ENCODE data around the gene GLP1R.

The GLP1R gene

DNA sequence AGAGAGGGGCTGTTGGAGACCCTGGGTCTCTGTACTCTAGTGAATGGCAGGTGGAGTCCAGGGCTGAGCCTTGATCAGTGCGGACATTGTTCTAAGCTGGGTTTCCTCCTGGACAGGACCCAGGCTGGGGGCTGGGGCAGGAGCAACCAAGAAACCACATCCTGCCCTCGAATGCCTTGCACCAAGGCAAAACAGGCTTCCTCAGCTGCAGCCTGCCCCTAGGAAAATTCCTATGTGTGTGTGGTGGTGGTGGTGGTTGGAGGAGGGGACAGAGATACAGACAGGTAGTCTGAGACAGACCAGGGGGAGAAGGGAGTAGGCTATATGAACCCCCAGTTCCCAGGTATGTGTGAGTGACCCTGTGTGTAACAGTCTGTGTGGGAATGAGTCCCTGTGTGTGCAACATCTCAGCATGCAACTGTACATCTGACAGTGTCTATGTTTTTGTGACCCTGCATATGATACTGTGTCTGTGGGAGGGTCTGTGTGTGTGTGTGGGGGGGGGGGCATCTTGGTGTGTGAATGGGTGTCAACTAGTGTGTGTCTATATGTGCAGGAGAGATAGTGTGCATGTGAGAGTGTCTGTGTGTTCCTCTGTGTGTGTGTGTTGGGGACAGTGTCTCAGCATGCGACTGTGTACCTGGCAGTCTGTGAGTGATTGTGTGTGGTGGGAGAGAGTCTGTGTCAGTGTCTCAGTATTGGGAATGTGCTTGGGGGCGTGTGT is 3.0 kb downstream of the GLP1R start:
- no peaks in the 10 kb centered on the region for H3K36me3 Mint-ChIP-seq
- H3K9me3 Mint-ChIP-seq: no peaks in the 10 kb centered on the region
- DNase-seq: no peak
- H3K27ac Mint-ChIP-seq: no peak overlapping the region
- peaks cover 60 to 65% of the 10 kb centered on the region in 2 donors for H3K27me3 Mint-ChIP-seq
- no peak for ATAC-seq (replicated peaks)
- no peak overlapping the region for H3K4me3 Mint-ChIP-seq
- peaks cover 6 to 7% of the 10 kb centered on the region in 2 donors for H3K4me1 Mint-ChIP-seq

DNA sequence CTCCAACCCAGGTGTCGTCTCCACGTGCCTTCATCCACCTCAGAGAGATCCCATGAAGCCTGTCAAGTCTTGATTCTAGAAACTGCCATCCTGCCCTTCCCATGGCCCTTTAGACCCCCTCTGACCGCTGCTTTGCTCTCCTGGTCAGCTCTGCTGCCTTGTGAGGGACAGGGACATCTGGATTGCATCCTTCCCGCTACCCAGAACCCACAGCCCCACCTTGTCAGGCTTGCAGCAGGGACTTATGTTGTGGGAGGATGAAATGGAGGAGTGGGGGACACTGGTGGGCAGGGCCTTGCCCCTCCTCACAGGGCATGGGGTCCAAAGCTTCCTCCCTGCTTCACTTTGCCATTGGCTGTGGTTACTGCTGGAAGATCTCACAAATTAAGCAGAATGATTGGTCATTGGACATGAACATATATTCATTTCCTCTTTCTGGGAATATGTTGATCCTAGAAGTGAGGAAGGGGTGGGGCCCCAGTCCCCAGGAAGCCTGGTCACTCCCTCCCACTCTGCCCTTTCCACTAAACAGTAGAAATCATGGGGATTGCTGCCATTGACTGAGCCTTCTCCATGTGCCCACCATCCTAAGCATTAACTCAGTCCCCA is 4.5 kb downstream of the GLP1R start:
- Mint-ChIP-seq H3K36me3 (no peaks in the 10 kb centered on the region), H3K27me3 (peaks cover 46 to 49% of the 10 kb centered on the region in 2 donors), H3K4me3 (no peak overlapping the region), H3K4me1 (peaks cover 5 to 6% of the 10 kb centered on the region in 2 donors), H3K9me3 (no peaks in the 10 kb centered on the region), H3K27ac (no peak overlapping the region)
- no peak for DNase-seq
- no peak for ATAC-seq (replicated peaks)

DNA sequence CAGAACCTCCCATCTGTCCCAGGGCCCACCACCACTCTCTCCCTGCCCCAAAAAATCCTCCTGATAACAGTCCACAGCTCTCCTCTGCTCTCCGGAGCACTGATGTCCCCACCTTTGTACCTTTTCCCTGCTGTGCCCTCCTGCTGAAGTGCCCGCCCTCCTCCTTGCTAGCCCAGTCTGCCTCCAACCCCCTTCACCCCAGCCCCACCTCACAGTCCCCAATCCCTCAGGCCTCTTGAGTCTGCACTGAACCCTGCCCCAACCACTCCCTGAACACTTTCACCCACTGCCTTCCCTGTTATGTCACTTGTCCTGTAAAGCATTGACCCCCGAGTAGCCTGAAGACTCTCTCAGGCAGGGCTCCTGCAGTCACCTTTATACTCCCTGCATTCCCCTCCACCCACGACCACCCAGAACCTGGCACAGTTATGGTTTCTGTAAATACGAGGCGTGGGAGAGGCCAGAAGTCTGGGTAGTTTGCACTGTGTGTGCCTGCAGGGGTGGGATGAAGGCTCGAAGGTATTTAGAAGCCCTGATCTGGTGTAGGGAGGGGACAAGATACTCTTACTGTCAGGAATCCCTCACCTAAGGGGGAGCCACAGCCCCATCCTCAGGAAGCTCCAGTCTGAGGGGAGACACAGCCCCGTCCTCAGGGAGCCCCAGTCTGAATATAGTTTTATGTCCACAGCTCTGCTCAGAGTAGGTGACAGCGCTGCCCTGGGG is 5.4 kb downstream of the GLP1R start:
- no peaks in the 10 kb centered on the region for H3K36me3 Mint-ChIP-seq
- no peaks in the 10 kb centered on the region for H3K9me3 Mint-ChIP-seq
- DNase-seq (no peak), ATAC-seq (replicated peaks) (no peak)
- no peak overlapping the region for H3K27ac Mint-ChIP-seq
- H3K4me3 Mint-ChIP-seq: no peak overlapping the region
- H3K27me3 Mint-ChIP-seq: peaks cover 45% of the 10 kb centered on the region in 2 donors
- peaks cover 5% of the 10 kb centered on the region in 2 donors for H3K4me1 Mint-ChIP-seq

DNA sequence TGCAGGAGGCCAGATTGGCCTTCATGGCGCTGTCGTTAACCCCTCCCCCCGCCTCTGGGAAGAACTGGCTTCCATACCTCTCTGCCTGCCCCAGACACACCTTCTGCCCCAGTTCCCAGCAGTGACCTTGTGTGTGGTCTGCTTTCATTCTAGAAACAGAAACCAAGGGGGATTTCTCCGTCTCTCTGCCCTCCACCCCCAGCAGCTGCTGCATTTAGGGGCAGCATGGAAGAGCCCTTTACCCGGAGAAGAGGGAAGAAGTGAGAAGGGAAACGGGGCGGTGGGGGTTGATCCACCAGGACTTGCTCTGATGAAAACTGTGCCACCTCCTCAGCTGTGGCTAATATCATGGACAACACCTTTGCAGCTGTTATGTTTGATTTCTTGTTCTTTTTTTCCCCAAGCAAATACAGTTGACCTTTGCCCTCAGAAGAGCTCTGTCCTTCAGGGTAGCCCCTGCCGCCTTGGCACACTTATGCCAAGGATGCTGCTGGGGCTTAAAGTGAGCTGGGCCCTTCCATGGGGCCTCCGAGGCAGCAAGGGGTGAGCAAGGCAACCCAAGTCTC is 6.1 kb downstream of the GLP1R start:
- H3K9me3 Mint-ChIP-seq: no peaks in the 10 kb centered on the region
- no peak overlapping the region for H3K27ac Mint-ChIP-seq
- H3K4me3 Mint-ChIP-seq: no peak overlapping the region
- no peaks in the 10 kb centered on the region for H3K36me3 Mint-ChIP-seq
- no peak for ATAC-seq (replicated peaks)
- H3K4me1 Mint-ChIP-seq: no peaks in the 10 kb centered on the region
- no peak for DNase-seq
- H3K27me3 Mint-ChIP-seq: peaks cover 41 to 45% of the 10 kb centered on the region in 2 donors

DNA sequence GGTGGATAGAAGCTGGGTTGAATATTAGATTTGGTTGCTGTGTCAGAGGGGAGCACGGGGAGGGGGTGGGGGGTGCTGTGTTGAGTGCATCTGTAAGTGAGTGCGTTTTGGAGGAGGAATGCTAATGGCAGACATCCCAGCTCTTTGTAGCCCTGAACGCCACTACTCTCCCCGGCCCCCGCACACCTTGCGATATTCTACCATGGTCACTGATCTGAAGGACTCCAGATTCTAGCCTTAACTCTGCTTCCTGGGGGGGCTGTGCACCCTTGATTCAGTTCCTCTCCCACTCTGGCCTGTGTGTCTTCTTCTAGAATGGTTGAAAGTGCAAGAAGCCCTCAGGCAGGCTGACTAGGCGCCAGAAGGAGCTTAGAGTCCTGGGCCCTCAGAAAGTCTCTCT is 7.1 kb downstream of the GLP1R start:
- Mint-ChIP-seq H3K27ac (no peak overlapping the region), H3K4me3 (no peak overlapping the region), H3K9me3 (no peaks in the 10 kb centered on the region), H3K4me1 (no peaks in the 10 kb centered on the region), H3K36me3 (no peaks in the 10 kb centered on the region), H3K27me3 (peaks cover 41 to 42% of the 10 kb centered on the region in 2 donors)
- DNase-seq (no peak), ATAC-seq (replicated peaks) (no peak)

DNA sequence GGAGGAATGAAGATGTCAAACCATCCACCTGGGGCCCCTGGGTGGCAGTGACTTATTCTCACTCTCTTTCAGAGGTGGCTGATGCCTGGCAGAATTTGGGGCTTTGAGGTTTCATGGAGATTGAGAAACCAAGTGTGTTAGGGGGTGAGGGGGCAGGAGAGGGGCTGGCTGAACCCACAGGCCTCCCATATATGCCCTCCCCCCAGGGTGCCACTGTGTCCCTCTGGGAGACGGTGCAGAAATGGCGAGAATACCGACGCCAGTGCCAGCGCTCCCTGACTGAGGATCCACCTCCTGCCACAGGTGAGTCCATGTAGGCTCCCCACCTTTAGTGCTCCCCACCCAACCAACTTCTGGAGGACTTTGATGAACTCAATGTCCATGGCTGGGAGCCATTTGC is 7.6 kb downstream of the GLP1R start:
- Mint-ChIP-seq H3K4me3 (no peak overlapping the region), H3K9me3 (no peaks in the 10 kb centered on the region), H3K27ac (no peak overlapping the region), H3K4me1 (no peaks in the 10 kb centered on the region), H3K36me3 (no peaks in the 10 kb centered on the region), H3K27me3 (peaks cover 37 to 39% of the 10 kb centered on the region in 2 donors)
- no peak for DNase-seq
- no peak for ATAC-seq (replicated peaks)

DNA sequence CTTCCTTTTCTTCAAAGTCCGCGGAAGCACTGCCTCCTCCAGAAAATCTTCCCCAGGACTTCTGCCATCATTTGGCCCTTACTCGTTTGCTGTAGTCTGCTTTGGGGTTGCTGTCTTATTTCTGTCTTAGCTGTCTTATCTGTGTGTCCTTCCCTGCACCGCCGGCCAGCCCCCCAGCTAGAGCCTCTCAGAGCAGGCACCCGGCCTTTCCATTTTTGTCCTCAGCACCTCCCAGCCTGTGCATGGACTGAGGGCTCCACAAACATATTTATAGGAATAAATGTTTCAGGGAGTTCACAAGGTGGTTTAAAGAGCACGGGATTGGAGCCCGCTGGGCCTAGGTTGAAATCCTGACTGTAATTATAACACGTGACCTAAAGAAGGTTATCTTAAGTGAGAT is 8.1 kb downstream of the GLP1R start:
- Mint-ChIP-seq H3K4me1 (no peaks in the 10 kb centered on the region), H3K36me3 (no peaks in the 10 kb centered on the region), H3K9me3 (no peaks in the 10 kb centered on the region), H3K4me3 (no peak overlapping the region), H3K27me3 (peaks cover 36 to 37% of the 10 kb centered on the region in 2 donors), H3K27ac (no peak overlapping the region)
- ATAC-seq (replicated peaks) (no peak), DNase-seq (no peak)

DNA sequence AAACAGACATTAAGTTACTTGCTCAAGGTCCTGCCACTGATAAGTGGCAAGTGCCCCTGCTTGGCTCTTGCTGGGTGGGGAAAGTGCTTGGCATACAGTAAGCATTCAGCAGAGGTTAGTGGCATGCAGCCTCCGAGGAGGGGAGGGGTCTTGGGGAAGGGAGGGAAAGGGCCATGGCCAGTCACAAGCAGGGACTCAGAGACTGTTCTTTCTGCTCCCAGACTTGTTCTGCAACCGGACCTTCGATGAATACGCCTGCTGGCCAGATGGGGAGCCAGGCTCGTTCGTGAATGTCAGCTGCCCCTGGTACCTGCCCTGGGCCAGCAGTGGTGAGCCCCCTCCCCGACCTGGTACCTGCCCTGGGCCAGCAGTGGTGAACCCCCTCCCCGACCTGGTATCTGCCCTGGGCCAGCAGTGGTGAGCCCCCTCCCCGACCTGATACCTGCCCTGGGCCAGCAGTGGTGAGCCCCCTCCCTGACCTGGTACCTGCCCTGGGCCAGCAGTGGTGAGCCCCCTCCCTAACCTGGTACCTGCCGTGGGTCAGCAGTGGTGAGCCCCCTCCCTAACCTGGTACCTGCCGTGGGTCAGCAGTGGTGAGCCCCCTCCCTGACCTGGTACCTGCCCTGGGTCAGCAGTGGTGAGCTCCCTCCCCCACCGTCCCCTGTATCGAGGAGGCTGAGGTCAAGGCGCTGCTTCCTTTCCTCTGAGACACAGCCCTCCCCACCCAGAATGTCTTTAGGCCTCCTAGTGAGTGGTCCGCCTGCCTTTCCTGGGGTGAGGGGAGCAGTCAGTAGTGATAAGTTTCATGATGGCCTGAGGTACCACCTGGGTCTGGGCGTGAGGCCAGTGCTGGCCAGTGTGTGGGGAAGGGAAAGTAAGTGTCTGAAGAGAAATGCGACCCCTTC is 8.9 kb downstream of the GLP1R start:
- Mint-ChIP-seq H3K9me3 (no peaks in the 10 kb centered on the region), H3K4me1 (no peaks in the 10 kb centered on the region), H3K36me3 (no peaks in the 10 kb centered on the region), H3K4me3 (no peak overlapping the region), H3K27me3 (peaks cover 33 to 36% of the 10 kb centered on the region in 2 donors), H3K27ac (no peak overlapping the region)
- ATAC-seq (replicated peaks) (no peak), DNase-seq (no peak)

DNA sequence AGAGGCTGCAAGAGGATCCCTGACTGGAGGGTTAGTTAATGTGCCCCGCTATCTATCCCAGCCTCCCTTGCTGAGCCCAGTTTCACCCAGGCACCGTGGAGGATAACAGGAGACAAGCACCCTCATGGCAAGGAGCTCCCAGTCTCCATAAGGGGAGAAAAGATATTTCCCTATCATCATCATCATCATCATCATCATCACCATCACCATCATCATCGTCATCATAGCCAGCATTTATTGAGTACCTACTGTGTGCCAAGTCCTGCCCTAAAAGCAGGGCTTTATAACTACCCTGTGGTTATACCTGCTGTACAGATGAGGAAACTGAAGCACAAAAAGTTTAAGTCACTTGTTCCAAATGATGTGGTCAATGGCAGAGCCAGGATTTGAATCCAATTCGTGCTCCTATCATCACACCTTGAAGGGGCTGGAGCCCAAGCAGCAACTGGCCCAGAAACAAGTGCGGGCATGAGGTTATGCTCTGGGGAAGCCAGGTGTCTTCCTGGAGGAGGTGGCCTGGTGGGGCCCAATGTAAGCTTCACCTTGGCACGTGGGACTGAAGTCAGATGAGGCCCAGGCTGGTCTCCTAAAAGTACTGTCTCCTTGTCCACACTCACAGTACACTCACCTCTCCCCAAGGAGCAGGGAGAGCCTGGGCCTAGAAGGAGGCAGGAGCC is 10.0 kb downstream of the GLP1R start:
- DNase-seq (no peak), ATAC-seq (replicated peaks) (no peak)
- Mint-ChIP-seq H3K36me3 (no peaks in the 10 kb centered on the region), H3K27ac (no peak overlapping the region), H3K4me3 (no peak overlapping the region), H3K4me1 (no peaks in the 10 kb centered on the region), H3K9me3 (no peaks in the 10 kb centered on the region), H3K27me3 (peaks cover 23 to 27% of the 10 kb centered on the region in 2 donors)

DNA sequence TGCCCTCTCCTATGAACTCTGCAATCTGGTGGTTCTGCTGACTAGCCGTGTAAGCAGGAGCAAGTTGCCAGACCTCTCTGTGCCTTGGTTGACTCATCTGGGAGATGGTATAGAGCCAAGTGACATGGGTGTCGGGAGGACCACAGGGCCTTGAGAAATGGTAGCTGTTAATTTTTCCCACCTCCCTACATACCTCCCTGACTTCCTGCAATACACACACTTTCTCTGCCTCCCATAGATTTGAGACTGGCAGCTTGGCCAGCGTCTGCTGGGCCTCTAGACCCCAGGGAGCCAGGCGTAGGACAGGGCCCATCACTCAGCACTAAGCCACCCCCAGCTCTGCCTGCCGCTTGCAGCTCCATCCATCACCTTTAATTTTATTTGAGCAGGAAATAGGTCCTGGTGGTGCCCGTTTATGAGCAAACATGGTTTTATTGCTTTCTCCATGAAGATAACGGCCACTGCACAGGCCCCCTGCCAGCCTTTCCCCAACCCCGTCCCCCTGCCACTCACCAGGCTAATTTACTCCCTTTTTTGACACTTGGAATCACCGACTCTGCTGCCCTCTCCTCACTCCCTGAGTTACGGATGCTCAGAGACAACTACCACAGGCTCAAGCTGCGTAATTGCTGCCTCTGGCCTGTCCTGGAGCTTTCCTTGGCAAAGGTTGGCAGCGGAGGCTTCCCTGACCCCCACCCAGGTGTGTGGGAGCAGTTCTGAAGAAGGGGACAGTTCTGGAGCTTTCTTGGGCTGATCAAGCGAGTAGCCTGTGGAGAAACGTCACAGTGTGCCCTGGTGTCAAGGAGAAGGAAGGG is 11.1 kb downstream of the GLP1R start:
- Mint-ChIP-seq H3K4me3 (no peak overlapping the region), H3K4me1 (no peaks in the 10 kb centered on the region), H3K27ac (no peak overlapping the region)

DNA sequence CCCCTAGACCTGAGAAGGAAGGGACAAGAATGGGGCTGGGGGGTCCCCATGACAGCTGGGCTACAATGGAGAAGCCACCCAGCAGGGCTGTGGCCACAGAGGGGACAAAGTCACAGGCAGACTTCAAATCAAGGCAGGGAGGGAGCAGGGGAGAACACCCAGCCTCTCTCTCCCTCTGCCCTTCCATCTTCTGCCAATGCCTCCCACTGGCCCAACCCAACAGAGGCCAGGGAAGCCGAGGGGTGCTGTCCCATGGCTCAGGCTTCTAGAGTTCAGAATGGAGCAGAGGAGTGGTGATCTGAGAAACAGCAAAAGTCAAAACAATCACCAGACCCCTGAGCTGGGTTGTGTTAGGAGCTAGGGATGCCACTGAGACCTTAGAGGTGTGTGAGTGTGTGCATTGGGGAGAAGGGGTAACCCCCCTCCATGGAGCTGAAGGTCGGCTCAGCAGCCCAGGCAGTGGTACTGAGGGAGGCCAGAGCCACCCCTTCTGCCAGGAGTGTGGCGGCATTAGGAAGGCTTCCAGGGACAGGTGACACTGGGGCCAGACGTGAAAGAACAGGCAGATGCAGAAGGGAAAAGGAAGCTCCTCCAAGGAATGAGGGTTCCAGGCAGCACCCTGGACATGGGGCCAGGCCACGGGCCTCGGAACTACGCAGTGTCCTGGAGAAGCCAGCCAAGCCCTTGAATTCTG is 12.0 kb downstream of the GLP1R start:
- no peaks in the 10 kb centered on the region for H3K9me3 Mint-ChIP-seq
- H3K27me3 Mint-ChIP-seq: peaks cover 23 to 32% of the 10 kb centered on the region in 2 donors
- no peaks in the 10 kb centered on the region for H3K4me1 Mint-ChIP-seq

More for the DNA sequence above, 11.1 kb downstream of the GLP1R start:
- Mint-ChIP-seq H3K27me3 (peaks cover 17 to 24% of the 10 kb centered on the region in 2 donors), H3K9me3 (no peaks in the 10 kb centered on the region), H3K36me3 (no peaks in the 10 kb centered on the region)
- ATAC-seq (replicated peaks) (no peak), DNase-seq (no peak)

DNA sequence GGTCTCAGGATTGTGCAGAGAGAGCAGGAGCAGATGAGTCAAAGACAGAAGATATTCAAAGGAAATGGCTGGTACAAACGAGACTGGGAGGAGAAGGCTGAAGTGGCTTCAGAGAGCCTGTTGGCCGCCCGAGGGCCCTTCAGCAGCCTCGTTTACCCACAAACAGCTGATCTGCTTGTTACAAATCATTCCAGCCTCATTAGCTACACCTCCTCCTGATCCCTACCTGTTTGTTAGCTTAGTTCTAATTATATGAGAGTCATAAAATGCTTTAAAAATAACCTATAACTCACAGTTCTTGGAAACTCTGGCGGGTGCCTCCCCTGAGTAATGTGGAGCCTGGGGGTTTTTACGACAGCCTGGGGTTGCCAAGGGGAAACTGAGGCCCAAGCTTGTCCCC is 12.6 kb downstream of the GLP1R start:
- Mint-ChIP-seq H3K27ac (no peak overlapping the region), H3K36me3 (no peaks in the 10 kb centered on the region), H3K4me1 (no peaks in the 10 kb centered on the region), H3K27me3 (peaks cover 24 to 35% of the 10 kb centered on the region in 2 donors), H3K4me3 (no peak overlapping the region), H3K9me3 (no peaks in the 10 kb centered on the region)
- DNase-seq: no peak
- no peak for ATAC-seq (replicated peaks)

More for the DNA sequence above, 12.0 kb downstream of the GLP1R start:
- Mint-ChIP-seq H3K4me3 (no peak overlapping the region), H3K36me3 (no peaks in the 10 kb centered on the region), H3K27ac (no peak overlapping the region)
- ATAC-seq (replicated peaks): no peak
- no peak for DNase-seq
